GM23338 (cell line): Measurements from ENCODE around the gene BOD1L2.

Experiments used
- EZH2 ChIP-seq: fragments of 200-600 bp; sonication (generic); IDR thresholded peaks from one replicate; pipeline ENCODE4 v1.8.0; 2017; ENCODE audit warnings: antibody characterized with exemption, mild to moderate bottlenecking, low read depth; ENCODE audit not compliant: unreplicated experiment
- EZH2phosphoT487 ChIP-seq: fragments of 200-600 bp; sonication (generic); IDR thresholded peaks from one replicate; pipeline ENCODE4 v1.8.1; 2018; ENCODE audit warnings: antibody characterized with exemption; ENCODE audit not compliant: unreplicated experiment
- POLR2AphosphoS5 ChIP-seq: IDR thresholded peaks from 2 replicates; pipeline ENCODE4 v1.6.1; 2016; ENCODE audit warnings: antibody characterized with exemption, low read depth
- TF ChIP-seq, protein P1 (sequence below), 2 experiments: fragments of 200-600 bp in 1 of 2; sonication (generic) in 1 of 2; conservative IDR thresholded peaks; 2 replicates each; pipeline versions ENCODE4 v1.5.1 to v1.6.1; 2016 to 2017; ENCODE audit warnings: antibody characterized with exemption in 2 of 2, low read depth in 2 of 2, mild to moderate bottlenecking in 2 of 2, moderate library complexity in 1 of 2
- TF ChIP-seq, protein P2 (sequence below): IDR thresholded peaks from one replicate; pipeline ENCODE4 v1.6.1; 2018; ENCODE audit warnings: antibody characterized with exemption; ENCODE audit not compliant: unreplicated experiment

DNA sequence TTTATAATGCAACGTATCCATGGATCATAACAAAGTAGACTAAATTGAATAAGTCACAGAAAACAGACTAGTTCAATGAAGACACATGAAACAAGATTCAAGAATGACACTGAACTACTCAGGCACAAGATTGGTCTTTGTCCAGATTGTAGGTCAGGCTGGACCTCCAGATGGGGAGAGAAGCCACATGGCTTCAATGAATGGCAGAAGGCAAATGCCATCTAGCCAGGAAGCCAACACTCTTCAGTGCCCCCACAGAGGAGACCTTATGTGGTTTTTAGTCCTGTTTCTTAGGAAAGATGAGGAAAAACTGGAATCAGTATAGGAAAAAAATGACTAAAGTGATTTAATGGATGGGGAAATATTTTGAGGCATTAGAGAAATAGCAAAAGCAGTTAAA lies 43.1 kb downstream of the BOD1L2 start:
- TF ChIP-seq POLR2AphosphoS5 (no peak), EZH2 (no peak), EZH2phosphoT487 (no peak)
- TF ChIP-seq, protein P1, sequence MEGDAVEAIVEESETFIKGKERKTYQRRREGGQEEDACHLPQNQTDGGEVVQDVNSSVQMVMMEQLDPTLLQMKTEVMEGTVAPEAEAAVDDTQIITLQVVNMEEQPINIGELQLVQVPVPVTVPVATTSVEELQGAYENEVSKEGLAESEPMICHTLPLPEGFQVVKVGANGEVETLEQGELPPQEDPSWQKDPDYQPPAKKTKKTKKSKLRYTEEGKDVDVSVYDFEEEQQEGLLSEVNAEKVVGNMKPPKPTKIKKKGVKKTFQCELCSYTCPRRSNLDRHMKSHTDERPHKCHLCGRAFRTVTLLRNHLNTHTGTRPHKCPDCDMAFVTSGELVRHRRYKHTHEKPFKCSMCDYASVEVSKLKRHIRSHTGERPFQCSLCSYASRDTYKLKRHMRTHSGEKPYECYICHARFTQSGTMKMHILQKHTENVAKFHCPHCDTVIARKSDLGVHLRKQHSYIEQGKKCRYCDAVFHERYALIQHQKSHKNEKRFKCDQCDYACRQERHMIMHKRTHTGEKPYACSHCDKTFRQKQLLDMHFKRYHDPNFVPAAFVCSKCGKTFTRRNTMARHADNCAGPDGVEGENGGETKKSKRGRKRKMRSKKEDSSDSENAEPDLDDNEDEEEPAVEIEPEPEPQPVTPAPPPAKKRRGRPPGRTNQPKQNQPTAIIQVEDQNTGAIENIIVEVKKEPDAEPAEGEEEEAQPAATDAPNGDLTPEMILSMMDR (conservative IDR thresholded peaks at IDR 0.05; ENCODE audit: low read depth in 2 of 2): no peak
- TF ChIP-seq, protein P2, sequence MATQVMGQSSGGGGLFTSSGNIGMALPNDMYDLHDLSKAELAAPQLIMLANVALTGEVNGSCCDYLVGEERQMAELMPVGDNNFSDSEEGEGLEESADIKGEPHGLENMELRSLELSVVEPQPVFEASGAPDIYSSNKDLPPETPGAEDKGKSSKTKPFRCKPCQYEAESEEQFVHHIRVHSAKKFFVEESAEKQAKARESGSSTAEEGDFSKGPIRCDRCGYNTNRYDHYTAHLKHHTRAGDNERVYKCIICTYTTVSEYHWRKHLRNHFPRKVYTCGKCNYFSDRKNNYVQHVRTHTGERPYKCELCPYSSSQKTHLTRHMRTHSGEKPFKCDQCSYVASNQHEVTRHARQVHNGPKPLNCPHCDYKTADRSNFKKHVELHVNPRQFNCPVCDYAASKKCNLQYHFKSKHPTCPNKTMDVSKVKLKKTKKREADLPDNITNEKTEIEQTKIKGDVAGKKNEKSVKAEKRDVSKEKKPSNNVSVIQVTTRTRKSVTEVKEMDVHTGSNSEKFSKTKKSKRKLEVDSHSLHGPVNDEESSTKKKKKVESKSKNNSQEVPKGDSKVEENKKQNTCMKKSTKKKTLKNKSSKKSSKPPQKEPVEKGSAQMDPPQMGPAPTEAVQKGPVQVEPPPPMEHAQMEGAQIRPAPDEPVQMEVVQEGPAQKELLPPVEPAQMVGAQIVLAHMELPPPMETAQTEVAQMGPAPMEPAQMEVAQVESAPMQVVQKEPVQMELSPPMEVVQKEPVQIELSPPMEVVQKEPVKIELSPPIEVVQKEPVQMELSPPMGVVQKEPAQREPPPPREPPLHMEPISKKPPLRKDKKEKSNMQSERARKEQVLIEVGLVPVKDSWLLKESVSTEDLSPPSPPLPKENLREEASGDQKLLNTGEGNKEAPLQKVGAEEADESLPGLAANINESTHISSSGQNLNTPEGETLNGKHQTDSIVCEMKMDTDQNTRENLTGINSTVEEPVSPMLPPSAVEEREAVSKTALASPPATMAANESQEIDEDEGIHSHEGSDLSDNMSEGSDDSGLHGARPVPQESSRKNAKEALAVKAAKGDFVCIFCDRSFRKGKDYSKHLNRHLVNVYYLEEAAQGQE: no peak
